Lower lobe of right lung (tissue), 2 donors: ENCODE measurements around the gene SH3BP5L. TPM values are rescaled to one million over a fixed set of nuclear protein-coding genes. Genes with fewer than 3 reads are reported as not detected.
"Not testable (repeated sequence)": the region's sequence is repeated elsewhere in the genome, so short reads cannot be mapped to it uniquely, and the experiment has no call there.

Source experiments
- ATAC-seq, 2 donors: fragments of 200-7000 bp; cut with Tn5 transposase; one replicate each; pipeline ENCODE4 v1.9.1; 2020 to 2022; ENCODE audit warnings: mild to moderate bottlenecking in 2 of 2, moderate library complexity in 2 of 2
- DNase-seq: peaks from one replicate; pipeline ENCODE4 v3.0.0-alpha.2; 2020
- H3K27ac ChIP-seq: fragments of 200-600 bp; one replicate; pipeline ENCODE4 v1.8.0; 2022
- H3K27me3 ChIP-seq: fragments of 200-600 bp; one replicate; pipeline ENCODE4 v1.8.0; 2022; ENCODE audit warnings: low read depth
- H3K36me3 ChIP-seq: fragments of 200-600 bp; one replicate; pipeline ENCODE4 v1.8.0; 2022; ENCODE audit warnings: mild to moderate bottlenecking
- H3K4me1 ChIP-seq: fragments of 200-600 bp; one replicate; pipeline ENCODE4 v1.8.0; 2022
- H3K4me3 ChIP-seq: fragments of 200-600 bp; one replicate; pipeline ENCODE4 v1.8.0; 2022; ENCODE audit warnings: mild to moderate bottlenecking
- H3K9me3 ChIP-seq: fragments of 200-600 bp; one replicate; pipeline ENCODE4 v1.8.0; 2022
- CTCF ChIP-seq: fragments of 200-600 bp; IDR thresholded peaks from one replicate; pipeline ENCODE4 v1.8.0; 2022; ENCODE audit warnings: antibody characterized with exemption, mild to moderate bottlenecking
- intact Hi-C: fragments of 100-400 bp; cut with DNase I; formaldehyde crosslinking; loops from one replicate; pipeline ENCODE4 v1.11.0; 2022
- total RNA-seq: library from RNA; stranded (reverse); fragmentation: NEBNext Ultra II Directional; extraction: Animal tissue kit (Norgen Biotek cat#: 25700); gene quantifications from one replicate; pipeline ENCODE4 v1.2.1, GENCODE V29; 2021
- donor health status: DM: no; HTN: yes; CAD: no; lungs with severe emphysema.

SH3BP5L gene
- total RNA-seq, 1 donor from 2014 or later: 25.0 TPM

- no peak overlapping the region for H3K27ac ChIP-seq
- no peak for TF ChIP-seq CTCF
- peaks cover 22% of the 10 kb centered on the region for H3K4me1 ChIP-seq
- ATAC-seq (peak; percentile 83 to 87), DNase-seq (no peak)
- H3K36me3 ChIP-seq: no peaks in the 10 kb centered on the region
- H3K27me3 ChIP-seq: no peaks in the 10 kb centered on the region
- H3K4me3 ChIP-seq: peak overlapping the region; percentile 19
- no peaks in the 10 kb centered on the region for H3K9me3 ChIP-seq
- intact Hi-C loops: no loop called here
These were observed 20.7 kb downstream of the SH3BP5L start for GRCh38 chr1:248804771-248805681.

- H3K4me3 ChIP-seq, DNase-seq, ATAC-seq, intact Hi-C loops, H3K36me3 ChIP-seq, H3K9me3 ChIP-seq, H3K27ac ChIP-seq, H3K27me3 ChIP-seq: not testable (repeated sequence)
- peaks cover 21% of the 10 kb centered on the region for H3K4me1 ChIP-seq
These were observed 22.2 kb downstream of the SH3BP5L start for GRCh38 chr1:248803501-248803900.

- ATAC-seq: no peak
- H3K27me3 ChIP-seq: no peaks in the 10 kb centered on the region
- TF ChIP-seq CTCF: no peak
- DNase-seq: no peak
- no peaks in the 10 kb centered on the region for H3K36me3 ChIP-seq
- intact Hi-C loops: no loop called here
- H3K27ac ChIP-seq: no peak overlapping the region
- no peaks in the 10 kb centered on the region for H3K9me3 ChIP-seq
- H3K4me3 ChIP-seq: no peak overlapping the region
- H3K4me1 ChIP-seq: peaks cover 21% of the 10 kb centered on the region
These were observed 23.3 kb downstream of the SH3BP5L start for GRCh38 chr1:248802454-248802853.

GRCh38 chr1:248800459-248800858 is 25.3 kb downstream of the SH3BP5L start:
- ATAC-seq: no peak

GRCh38 chr1:248798791-248799190 is 26.9 kb downstream of the SH3BP5L start:
- DNase-seq (no peak), ATAC-seq (no peak)
- H3K27me3 ChIP-seq: no peaks in the 10 kb centered on the region
- TF ChIP-seq CTCF: no peak
- intact Hi-C loops: no loop called here
- no peak overlapping the region for H3K27ac ChIP-seq
- no peaks in the 10 kb centered on the region for H3K4me1 ChIP-seq
- no peak overlapping the region for H3K4me3 ChIP-seq
- H3K36me3 ChIP-seq: no peaks in the 10 kb centered on the region
- peaks cover 6% of the 10 kb centered on the region for H3K9me3 ChIP-seq

More at GRCh38 chr1:248800459-248800858, 25.3 kb downstream of the SH3BP5L start:
- Histone ChIP-seq H3K27ac (no peak overlapping the region), H3K9me3 (peaks cover 1% of the 10 kb centered on the region), H3K4me1 (peaks cover 5% of the 10 kb centered on the region), H3K27me3 (no peaks in the 10 kb centered on the region), H3K36me3 (no peaks in the 10 kb centered on the region), H3K4me3 (no peak overlapping the region)
- DNase-seq: no peak
- no peak for TF ChIP-seq CTCF
- intact Hi-C loops: no loop called here

GRCh38 chr1:248794663-248795062 is 31.1 kb downstream of the SH3BP5L start:
- H3K4me1 ChIP-seq, H3K36me3 ChIP-seq, intact Hi-C loops, H3K9me3 ChIP-seq, DNase-seq, H3K4me3 ChIP-seq, ATAC-seq, H3K27ac ChIP-seq, H3K27me3 ChIP-seq: not testable (repeated sequence)
